HG02623 (cell line): ENCODE data around the gene CSTA.

Experiments used
- ATAC-seq: cut with Tn5 transposase; IDR thresholded peaks from one replicate; pipeline ENCODE4 v1.9.1; 2021; ENCODE audit warnings: moderate library complexity; ENCODE audit not compliant: unreplicated experiment

Gene CSTA

DNA sequence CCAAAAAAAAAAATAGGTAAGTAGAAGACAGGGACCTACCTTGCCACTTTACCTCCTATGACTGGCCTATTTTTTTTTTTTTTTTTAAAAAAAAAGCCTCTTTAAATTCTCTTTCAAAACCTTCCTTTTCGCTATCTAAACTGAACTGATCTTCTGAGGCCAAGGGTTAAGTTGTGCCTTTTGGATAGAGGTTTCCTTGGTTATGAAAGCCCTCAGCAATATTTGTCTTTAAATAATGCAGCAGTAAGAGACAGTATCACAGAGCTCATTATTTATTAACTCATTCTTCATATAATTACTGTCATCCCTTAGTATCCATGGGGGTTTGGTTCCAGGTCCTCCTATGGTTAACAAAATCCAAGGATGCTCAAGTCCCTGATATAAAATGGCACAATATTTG lies 49.0 kb downstream of the CSTA start:
- no peak for ATAC-seq

DNA sequence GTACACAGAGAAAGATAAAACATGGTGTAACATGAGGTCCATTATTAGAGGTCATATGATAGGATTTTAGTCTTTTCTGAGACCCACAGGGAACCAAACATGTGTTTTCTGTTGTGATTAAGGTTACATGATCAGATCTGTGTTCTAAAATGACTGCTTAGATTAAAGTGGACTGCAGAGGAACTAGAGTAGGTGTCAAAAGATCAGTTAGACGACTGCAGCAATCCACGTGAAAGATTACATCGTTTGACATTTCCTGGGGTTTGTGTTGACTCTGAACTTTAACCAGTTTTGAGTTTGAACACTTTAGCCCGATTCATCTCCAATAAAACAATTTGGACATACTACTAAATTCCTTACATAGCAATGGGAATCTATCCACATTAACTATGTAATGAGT lies 52.9 kb downstream of the CSTA start:
- no peak for ATAC-seq

DNA sequence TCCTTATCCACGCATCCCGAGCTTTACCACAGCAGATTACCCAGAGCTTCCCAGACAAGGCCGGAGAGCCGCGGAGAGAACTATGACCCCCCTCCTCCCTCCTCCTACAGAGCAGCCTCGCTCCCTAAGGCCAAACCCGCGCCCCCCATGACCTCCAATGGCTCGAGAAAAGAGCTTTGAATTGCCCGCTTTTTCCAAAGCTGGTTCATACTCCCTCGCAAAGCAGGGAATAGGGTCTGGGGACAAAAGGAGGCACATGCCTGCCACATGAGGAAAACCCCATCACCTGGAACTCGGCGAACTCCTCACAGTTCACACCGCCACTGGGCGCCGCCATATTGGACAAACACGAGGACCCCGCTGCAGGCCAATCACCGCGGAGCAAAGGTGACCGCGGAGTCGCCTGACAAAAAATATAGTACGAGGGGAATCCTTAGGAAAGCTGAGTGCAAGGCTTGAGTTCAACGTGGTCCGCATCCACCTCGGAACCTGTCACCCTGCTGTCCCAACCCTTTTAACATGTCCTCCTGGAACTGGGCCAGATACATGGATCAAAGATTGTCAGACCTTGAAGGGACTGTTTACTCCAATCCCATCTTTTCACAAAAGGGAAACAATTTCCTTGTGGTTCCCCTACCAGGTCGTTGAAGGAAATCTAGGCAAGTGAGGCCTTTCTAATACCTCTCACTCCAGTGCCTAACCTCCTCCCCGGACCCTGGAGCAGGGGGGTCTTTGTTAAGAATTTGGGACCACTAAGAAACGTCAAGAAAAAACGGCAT lies 58.0 kb downstream of the CSTA start, which contains the start of gene MIX23:
Gene MIX23 (minus strand): TSS at position 344 of the 779 bp plus-strand sequence. CDS start 7 bp downstream, at position 337.
- ATAC-seq, result peak; percentile 33

DNA sequence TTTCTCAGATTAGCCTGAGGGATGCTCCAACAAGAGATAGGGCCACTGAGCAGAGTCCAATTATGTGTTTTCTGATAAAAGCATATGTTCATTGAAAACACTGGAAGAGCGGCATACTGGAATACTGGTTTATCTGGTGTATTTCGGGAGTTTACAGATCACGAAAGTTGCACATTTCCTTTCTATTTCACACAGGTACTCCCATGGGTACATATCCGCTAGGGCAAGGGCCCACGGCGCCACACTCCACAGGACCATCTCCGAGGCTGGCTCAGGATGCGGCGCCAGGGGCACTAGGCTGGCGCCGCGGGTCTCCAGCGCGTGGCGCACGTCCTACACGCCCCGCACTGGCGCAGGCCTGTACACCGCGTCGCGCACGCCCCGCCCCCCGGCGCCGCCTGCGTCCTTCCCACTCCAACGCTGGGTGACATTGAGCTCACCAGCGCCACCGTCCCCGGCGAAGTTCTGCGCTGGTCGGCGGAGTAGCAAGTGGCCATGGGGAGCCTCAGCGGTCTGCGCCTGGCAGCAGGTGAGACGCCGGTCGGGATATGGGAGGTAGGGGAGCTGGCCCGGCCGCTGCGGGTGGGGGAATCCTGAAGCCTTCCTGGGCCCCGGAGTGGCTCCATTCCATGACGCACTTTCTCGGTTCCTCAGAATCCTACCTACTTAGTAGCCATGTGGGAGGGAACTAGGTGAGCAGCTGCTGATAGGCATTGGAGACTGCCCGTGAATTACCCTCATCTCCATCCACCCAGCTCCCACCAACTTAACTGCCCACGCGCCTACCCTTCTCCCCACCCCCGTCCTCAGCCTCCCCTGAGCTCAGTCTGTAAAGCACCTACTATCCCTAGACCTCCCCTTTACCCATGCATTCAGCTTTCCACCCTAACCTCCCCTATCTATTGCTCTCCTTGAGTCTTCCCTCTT lies 59.0 kb downstream of the CSTA start, which contains the start of gene FAM162A:
Gene FAM162A (plus strand): TSS at position 412 of the 927 bp plus-strand sequence. CDS start 84 bp downstream, at position 496.
- peak; percentile 90 for ATAC-seq

DNA sequence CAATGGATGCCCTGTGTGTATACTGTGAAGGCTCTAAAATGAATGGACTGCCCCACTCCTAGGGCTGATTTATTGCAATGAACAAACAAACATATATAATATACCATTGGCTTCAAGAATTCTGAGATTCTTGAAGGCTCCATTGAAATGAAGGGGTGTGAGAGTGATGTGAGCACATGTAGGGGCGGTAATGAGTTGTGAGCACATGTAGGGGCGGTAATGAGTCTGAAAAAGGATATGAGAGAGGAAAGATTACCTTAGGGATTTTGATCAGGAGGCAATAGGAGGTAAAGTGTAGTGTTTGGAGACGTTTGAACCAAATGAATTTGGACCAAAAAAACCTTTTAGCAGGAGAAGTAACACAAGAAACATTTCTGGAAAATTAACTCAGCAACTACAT lies 62.7 kb downstream of the CSTA start:
- ATAC-seq, result no peak

DNA sequence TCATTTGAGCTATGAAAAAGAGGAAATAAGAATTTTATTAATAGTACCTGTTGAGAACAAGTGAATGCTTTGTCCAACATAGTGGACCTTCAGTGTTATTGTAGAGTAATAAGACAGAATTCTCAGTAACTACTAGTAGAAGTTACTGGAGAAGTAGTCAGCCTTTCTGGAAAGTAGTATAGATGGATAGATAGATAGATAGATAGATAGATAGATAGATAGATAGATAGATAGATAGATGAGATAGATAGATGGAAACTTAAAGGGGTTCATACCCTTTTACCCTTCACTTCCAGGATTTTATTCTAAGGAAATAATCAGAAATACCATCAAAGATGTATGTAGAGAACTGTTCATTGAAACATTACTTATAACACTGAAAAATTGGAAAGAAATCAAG lies 64.1 kb downstream of the CSTA start:
- ATAC-seq, result no peak

DNA sequence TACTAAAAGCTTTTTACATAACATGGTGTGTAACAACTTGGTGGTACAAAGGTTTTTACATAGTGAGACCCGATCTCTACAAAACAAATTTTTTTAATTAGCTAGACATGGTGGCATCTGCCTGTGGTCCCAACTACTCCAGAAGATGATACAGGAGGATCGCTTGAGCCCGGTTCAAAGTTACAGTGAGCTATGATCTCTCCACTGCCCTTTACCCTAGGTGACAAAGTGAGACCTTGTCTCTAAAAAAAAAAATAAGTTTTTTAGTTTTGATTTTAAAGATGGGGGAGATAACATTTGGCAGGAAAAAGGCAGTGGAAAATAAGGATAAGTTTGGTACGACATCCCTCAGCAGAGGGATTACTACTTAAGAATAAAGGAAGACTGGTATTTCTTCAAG lies 64.8 kb downstream of the CSTA start:
- ATAC-seq, result no peak

DNA sequence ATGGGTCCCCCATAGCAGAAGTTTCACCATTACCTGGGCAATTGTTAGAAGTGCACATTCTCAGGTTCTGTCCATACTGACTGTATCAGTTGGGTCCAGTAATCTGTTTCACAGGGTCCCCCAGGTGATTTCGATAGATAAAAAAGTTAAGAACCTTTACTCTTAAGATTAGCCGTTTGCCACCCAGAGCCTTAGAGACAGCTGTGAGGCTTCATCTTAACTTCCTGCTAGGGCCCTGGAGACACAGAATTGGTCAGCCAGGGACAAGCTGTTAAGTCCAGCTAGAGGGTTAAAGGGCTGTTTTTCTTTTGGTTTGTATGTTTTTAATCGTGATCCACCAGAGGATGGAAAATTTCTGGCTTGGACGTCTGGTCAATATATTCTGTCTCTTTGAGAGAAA lies 65.6 kb downstream of the CSTA start:
- ATAC-seq, result no peak
